BE2C (cell line): ENCODE results near the gene MGLL.

ENCODE experiments used
- DNase-seq: peaks from one replicate; pipeline ENCODE4 v3.0.0-alpha.2; 2020
- H3K27me3 ChIP-seq: fragments of 250-450 bp; sonication (Bioruptor Pico); 2 replicates; pipeline ENCODE4 v1.5.1; 2020; ENCODE audit warnings: mild to moderate bottlenecking
- H3K36me3 ChIP-seq: fragments of 250-450 bp; sonication (Bioruptor Pico); 2 replicates; pipeline ENCODE4 v1.5.1; 2020; ENCODE audit warnings: mild to moderate bottlenecking
- H3K4me1 ChIP-seq: fragments of 250-450 bp; sonication (Bioruptor Pico); 2 replicates; pipeline ENCODE4 v1.5.1; 2020
- H3K4me3 ChIP-seq: 2 replicates; pipeline ENCODE4 v1.5.1; 2011; ENCODE audit warnings: low read depth, low read length
- H3K9me3 ChIP-seq: fragments of 250-450 bp; sonication (Bioruptor Pico); 2 replicates; pipeline ENCODE4 v1.5.1; 2020
- TF ChIP-seq, protein P1 (sequence below): IDR thresholded peaks from 2 replicates; pipeline ENCODE4 v1.5.1; 2012; ENCODE audit warnings: mild to moderate bottlenecking, low read depth, low read length

Gene MGLL

DNA sequence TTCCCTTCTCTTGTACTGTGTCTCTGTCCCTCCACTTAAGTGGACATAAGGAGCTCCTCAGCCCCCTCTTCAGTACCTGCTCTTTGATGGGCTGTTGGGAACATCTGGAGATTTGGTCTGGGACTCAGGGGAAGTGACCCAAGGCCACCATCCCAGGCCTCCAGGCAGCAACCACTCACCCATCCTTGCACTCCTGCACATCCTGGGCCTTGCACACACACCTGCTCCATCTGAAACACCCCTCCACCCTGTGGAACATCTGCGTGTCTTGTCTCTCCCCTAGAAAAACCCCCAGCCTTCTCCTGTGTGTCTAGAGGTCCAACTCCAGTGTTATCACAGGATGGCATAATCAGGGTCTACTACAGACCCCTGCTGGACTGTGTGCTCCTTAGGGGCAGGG is 75.2 kb downstream of the MGLL start:
- Histone ChIP-seq H3K4me3 (no peak overlapping the region), H3K4me1 (peaks cover 7% of the 10 kb centered on the region), H3K36me3 (no peaks in the 10 kb centered on the region), H3K9me3 (no peaks in the 10 kb centered on the region), H3K27me3 (no peaks in the 10 kb centered on the region)
- TF ChIP-seq, protein P1, sequence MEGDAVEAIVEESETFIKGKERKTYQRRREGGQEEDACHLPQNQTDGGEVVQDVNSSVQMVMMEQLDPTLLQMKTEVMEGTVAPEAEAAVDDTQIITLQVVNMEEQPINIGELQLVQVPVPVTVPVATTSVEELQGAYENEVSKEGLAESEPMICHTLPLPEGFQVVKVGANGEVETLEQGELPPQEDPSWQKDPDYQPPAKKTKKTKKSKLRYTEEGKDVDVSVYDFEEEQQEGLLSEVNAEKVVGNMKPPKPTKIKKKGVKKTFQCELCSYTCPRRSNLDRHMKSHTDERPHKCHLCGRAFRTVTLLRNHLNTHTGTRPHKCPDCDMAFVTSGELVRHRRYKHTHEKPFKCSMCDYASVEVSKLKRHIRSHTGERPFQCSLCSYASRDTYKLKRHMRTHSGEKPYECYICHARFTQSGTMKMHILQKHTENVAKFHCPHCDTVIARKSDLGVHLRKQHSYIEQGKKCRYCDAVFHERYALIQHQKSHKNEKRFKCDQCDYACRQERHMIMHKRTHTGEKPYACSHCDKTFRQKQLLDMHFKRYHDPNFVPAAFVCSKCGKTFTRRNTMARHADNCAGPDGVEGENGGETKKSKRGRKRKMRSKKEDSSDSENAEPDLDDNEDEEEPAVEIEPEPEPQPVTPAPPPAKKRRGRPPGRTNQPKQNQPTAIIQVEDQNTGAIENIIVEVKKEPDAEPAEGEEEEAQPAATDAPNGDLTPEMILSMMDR, result no peak
- DNase-seq, result no peak

DNA sequence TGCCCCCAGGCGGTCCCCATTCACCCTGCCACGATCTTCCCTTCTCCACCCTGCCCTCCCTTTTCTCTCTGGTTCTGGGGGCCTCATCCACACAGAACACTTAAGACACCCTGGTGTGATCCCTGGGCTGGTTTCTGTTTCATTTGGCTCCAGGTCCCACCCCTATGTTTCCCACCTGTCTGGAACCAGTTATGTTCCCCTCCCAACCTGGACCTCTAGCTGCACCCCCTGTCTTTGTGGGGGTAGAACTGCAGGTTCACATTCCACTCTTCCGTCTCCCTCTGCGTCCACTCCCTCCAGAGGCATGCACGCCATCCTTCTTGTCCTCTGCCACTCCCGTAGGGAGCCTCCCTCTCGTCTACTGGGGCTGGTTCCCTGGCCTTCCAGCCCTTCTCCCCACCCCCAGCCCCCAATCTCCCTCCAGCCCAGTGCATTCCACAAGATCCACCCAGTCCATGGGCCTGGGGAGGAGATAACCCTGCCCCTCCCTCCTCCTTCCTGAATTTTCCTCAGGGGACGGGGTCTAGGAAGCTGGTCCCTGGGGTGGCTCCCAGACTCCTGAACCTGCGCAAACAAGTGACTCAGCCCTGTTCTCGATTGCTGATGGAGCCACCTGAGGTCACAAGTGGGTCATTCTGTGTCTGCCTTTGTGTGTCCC is 75.8 kb downstream of the MGLL start:
- H3K4me1 ChIP-seq, result peaks cover 7% of the 10 kb centered on the region
- no peaks in the 10 kb centered on the region for H3K36me3 ChIP-seq
- no peak overlapping the region for H3K4me3 ChIP-seq
- TF ChIP-seq, protein P1, result no peak
- DNase-seq, result no peak
- no peaks in the 10 kb centered on the region for H3K9me3 ChIP-seq
- no peaks in the 10 kb centered on the region for H3K27me3 ChIP-seq

DNA sequence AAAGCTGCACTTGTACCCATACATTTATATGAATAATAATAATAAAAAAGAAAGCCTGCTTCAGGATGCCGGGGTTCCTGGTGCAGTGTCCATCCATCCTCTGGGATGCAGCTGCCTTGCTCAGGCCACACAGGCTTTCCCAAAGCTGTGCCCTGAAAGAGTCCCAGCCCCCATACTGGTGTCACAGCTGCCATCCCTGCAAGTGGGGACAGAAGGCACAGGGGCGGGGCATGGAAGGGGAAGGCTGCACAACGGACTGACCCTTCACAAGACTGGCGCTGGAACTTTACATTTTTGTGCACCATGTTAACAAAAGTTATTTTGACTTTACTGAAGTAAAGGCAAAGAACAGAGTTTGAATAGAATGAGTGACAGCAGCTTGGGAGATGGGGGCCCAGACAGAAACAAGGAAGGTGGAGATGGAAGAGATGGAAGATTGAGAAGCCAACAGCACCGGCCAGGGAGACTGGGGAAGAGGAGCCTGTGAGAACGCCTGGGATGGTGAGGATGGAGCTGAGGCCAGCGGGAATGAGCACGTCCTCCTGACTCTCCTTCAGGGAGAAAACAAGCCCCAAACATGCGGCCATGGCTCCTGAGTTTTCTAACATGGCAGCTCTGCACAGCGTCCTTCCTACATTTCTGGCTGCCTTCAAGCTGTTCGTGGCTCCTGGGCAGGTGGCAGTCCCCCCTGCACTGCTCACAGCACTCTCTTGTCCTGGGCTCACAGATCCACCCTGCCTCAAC is 76.5 kb downstream of the MGLL start:
- H3K9me3 ChIP-seq, result no peaks in the 10 kb centered on the region
- peaks cover 7% of the 10 kb centered on the region for H3K4me1 ChIP-seq
- TF ChIP-seq, protein P1, result no peak
- no peaks in the 10 kb centered on the region for H3K27me3 ChIP-seq
- no peaks in the 10 kb centered on the region for H3K36me3 ChIP-seq
- no peak overlapping the region for H3K4me3 ChIP-seq
- DNase-seq, result no peak

DNA sequence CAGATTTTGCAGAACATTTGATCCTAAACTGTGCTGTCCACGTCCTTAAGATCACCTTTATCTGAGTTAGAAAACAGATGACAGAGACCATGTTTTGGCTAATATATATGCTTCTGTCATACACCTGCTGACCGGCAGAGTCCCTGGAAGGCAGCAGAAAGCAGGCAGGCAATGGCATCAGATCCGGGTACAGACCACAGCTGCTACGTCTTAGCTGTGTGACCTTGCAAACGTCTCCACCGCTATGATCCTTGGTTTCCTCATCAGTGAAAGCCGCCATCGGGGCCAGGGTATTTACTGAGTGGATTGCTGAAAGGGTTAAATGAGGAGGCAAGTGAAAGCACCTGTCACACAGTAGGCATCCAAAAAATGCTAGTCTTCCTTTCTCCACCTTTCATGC is 77.4 kb downstream of the MGLL start:
- TF ChIP-seq, protein P1, result no peak
- H3K4me1 ChIP-seq, result no peaks in the 10 kb centered on the region
- DNase-seq, result no peak
- no peaks in the 10 kb centered on the region for H3K9me3 ChIP-seq
- H3K27me3 ChIP-seq, result no peaks in the 10 kb centered on the region
- H3K36me3 ChIP-seq, result no peaks in the 10 kb centered on the region
- H3K4me3 ChIP-seq, result no peak overlapping the region

DNA sequence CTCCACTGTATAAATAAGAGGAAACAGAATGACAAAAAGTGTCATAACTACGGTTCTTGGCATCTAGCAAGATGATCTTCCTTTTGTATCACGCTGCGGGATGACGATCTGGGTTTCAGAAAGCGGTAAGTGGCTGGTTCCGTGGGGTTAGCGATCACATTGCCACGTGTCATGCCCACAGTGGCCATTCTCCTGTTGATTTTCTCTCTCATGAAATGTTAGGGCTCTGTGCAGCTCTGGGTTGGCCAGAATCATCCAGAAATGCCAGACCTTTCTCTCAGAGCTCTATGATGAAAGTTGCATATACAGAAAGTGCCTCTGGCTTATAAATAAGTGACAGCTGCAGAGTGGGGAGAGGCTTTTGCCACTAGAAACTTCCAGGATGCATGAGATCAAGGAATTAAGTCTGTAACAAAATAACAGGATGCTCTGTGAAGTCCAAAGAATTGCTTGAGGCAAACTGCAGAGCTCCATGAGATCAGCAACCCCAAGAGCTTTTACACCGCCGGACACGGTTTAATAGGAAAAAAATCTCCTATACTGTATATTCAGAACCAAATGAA is 78.0 kb downstream of the MGLL start:
- Histone ChIP-seq H3K27me3 (no peaks in the 10 kb centered on the region), H3K36me3 (no peaks in the 10 kb centered on the region), H3K4me1 (no peaks in the 10 kb centered on the region), H3K4me3 (no peak overlapping the region), H3K9me3 (no peaks in the 10 kb centered on the region)
- TF ChIP-seq, protein P1, result no peak
- DNase-seq, result no peak
